ENCODE results near the gene GJA5.

- TF ChIP-seq, protein P1, sequence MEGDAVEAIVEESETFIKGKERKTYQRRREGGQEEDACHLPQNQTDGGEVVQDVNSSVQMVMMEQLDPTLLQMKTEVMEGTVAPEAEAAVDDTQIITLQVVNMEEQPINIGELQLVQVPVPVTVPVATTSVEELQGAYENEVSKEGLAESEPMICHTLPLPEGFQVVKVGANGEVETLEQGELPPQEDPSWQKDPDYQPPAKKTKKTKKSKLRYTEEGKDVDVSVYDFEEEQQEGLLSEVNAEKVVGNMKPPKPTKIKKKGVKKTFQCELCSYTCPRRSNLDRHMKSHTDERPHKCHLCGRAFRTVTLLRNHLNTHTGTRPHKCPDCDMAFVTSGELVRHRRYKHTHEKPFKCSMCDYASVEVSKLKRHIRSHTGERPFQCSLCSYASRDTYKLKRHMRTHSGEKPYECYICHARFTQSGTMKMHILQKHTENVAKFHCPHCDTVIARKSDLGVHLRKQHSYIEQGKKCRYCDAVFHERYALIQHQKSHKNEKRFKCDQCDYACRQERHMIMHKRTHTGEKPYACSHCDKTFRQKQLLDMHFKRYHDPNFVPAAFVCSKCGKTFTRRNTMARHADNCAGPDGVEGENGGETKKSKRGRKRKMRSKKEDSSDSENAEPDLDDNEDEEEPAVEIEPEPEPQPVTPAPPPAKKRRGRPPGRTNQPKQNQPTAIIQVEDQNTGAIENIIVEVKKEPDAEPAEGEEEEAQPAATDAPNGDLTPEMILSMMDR (IDR thresholded peaks at IDR 0.05), result no peak
- TF ChIP-seq POLR2AphosphoS5 (IDR thresholded peaks at IDR 0.05; ENCODE audit: low read depth, low read length) (no peak), SIN3A (IDR thresholded peaks at IDR 0.05; ENCODE audit: borderline replicate concordance, insufficient read depth, low read depth, low read length) (no peak)
- TF ChIP-seq, protein P2, sequence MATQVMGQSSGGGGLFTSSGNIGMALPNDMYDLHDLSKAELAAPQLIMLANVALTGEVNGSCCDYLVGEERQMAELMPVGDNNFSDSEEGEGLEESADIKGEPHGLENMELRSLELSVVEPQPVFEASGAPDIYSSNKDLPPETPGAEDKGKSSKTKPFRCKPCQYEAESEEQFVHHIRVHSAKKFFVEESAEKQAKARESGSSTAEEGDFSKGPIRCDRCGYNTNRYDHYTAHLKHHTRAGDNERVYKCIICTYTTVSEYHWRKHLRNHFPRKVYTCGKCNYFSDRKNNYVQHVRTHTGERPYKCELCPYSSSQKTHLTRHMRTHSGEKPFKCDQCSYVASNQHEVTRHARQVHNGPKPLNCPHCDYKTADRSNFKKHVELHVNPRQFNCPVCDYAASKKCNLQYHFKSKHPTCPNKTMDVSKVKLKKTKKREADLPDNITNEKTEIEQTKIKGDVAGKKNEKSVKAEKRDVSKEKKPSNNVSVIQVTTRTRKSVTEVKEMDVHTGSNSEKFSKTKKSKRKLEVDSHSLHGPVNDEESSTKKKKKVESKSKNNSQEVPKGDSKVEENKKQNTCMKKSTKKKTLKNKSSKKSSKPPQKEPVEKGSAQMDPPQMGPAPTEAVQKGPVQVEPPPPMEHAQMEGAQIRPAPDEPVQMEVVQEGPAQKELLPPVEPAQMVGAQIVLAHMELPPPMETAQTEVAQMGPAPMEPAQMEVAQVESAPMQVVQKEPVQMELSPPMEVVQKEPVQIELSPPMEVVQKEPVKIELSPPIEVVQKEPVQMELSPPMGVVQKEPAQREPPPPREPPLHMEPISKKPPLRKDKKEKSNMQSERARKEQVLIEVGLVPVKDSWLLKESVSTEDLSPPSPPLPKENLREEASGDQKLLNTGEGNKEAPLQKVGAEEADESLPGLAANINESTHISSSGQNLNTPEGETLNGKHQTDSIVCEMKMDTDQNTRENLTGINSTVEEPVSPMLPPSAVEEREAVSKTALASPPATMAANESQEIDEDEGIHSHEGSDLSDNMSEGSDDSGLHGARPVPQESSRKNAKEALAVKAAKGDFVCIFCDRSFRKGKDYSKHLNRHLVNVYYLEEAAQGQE (IDR thresholded peaks at IDR 0.05; ENCODE audit: insufficient read depth in 1 of 2, low read depth in 2 of 2, low read length in 1 of 2), result no peak
Measured at GRCh38 chr1:147784941-147785340, 24.5 kb upstream of the GJA5 start.

All from Panc1 (cell line).